Muscle layer of colon (tissue), 2 donors: ENCODE results near the gene FCN1.

Experiments
- H3K27ac ChIP-seq: one replicate; pipeline ENCODE4 v1.7.0; 2013; ENCODE audit warnings: low read depth, mild to moderate bottlenecking, low read length, moderate library complexity
- H3K27me3 ChIP-seq, 2 donors: one replicate each; pipeline ENCODE4 v1.7.0; 2013; ENCODE audit warnings: low read length in 2 of 2, mild to moderate bottlenecking in 2 of 2; ENCODE audit not compliant: insufficient read depth in 2 of 2, control insufficient read depth in 1 of 2
- H3K36me3 ChIP-seq: one replicate; pipeline ENCODE4 v1.7.0; 2013; ENCODE audit warnings: mild to moderate bottlenecking, low read length; ENCODE audit not compliant: insufficient read depth
- H3K4me1 ChIP-seq: one replicate; pipeline ENCODE4 v1.7.0; 2013; ENCODE audit warnings: mild to moderate bottlenecking, low read length; ENCODE audit not compliant: insufficient read depth
- H3K4me3 ChIP-seq, 2 donors: one replicate each; pipeline ENCODE4 v1.7.0; 2013; ENCODE audit warnings: low read length in 2 of 2, low read depth in 1 of 2, mild to moderate bottlenecking in 1 of 2, moderate library complexity in 1 of 2
- H3K9ac ChIP-seq: one replicate; pipeline ENCODE4 v1.7.0; 2013; ENCODE audit warnings: low read length
- H3K9me3 ChIP-seq: one replicate; pipeline ENCODE4 v1.7.0; 2013; ENCODE audit warnings: mild to moderate bottlenecking, low read length
- donor health status: abdominal sarcoma.
- donor health status: Adenocarcinoma of cecum.

Gene FCN1

GRCh38 chr9:134891713-134892112, 26.0 kb downstream of the FCN1 start:
- Histone ChIP-seq H3K9ac (no peak overlapping the region), H3K27ac (no peak overlapping the region), H3K4me1 (peaks cover 4% of the 10 kb centered on the region)

DNA sequence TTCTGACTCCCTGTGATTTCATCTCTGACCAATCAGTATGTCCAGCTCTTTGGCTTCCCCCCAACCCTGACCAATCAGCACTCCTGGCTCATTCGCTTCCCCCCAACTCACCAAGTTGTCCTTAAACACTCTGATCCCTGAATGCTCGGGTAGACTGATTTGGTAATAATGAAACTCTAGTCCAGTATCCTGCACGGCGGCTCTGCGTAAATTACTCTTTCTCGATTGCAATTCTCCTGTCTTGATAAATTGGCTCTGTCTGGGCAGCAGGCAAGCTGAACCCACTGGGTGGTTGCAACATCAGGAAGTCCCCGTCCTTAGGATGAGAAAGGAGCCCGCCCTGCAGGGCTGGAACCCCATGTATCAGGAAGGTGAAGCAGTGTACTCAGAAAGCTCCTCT, 26.7 kb downstream of the FCN1 start:
- Histone ChIP-seq H3K9ac (no peak overlapping the region), H3K27me3 (no peaks in the 10 kb centered on the region), H3K27ac (no peak overlapping the region), H3K9me3 (no peaks in the 10 kb centered on the region), H3K4me1 (no peaks in the 10 kb centered on the region), H3K4me3 (no peak overlapping the region), H3K36me3 (no peaks in the 10 kb centered on the region)

More at GRCh38 chr9:134891713-134892112, 26.0 kb downstream of the FCN1 start:
- H3K27me3 ChIP-seq: no peaks in the 10 kb centered on the region
- H3K9me3 ChIP-seq: no peaks in the 10 kb centered on the region
- H3K4me3 ChIP-seq: no peak overlapping the region
- H3K36me3 ChIP-seq: no peaks in the 10 kb centered on the region

DNA sequence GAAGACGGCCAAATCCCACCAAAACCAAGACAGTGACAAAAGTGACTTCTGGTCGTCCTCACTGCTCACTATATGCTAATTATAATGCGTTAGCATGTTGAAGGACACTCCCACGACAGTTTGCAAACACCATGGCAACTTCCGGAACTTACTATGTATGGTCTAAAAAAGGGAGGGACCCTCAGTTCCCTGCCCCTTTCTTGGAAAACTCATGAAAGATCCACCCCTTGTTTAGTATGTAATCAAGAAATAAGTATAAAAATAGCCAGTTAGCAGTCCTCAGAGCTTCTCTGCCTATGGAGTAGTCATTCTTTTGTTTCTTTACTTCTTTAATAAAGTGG, 27.6 kb downstream of the FCN1 start:
- Histone ChIP-seq H3K9me3 (no peaks in the 10 kb centered on the region), H3K4me3 (no peak overlapping the region), H3K9ac (no peak overlapping the region), H3K36me3 (no peaks in the 10 kb centered on the region), H3K27ac (no peak overlapping the region), H3K27me3 (no peaks in the 10 kb centered on the region), H3K4me1 (no peaks in the 10 kb centered on the region)

DNA sequence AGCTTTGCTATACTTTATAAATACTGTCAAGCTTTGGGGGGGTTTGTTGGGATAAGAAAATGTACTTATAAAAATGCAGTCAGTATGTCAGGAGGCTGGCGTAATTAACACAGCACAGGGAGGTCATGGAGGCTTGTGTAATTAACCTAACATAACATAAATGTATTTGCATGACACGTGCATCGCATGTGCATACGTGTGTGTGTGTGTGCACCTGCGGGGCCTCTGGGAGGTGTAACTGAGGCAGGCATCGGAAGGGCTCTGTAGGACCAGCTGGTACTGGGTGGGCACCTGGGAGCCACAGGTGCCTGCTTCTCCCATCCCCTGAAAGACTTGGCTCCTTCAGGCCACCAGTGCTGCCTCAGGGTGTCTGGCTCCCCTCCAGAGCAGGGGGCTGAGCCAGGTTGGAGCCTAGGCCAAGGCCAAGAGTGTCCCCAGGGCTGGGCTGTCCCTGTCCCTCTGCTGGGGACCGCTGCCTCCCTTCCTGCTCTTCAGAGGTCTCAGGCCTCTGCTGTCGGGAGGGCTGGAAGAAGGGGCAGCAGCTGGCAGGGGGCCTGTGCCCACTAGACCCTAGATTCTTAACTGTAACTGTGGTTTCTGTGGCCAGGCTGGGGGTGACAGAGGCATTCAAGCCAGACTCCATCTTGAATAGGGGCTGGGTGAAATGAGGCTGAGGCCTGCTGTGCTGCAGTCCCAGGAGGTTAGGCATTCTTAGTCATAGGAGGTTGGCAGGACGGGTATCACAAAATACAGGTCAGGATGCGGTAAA, 28.1 kb downstream of the FCN1 start:
- Histone ChIP-seq H3K9me3 (no peaks in the 10 kb centered on the region), H3K9ac (no peak overlapping the region), H3K4me1 (no peaks in the 10 kb centered on the region), H3K27ac (no peak overlapping the region), H3K4me3 (no peak overlapping the region), H3K27me3 (no peaks in the 10 kb centered on the region), H3K36me3 (no peaks in the 10 kb centered on the region)

DNA sequence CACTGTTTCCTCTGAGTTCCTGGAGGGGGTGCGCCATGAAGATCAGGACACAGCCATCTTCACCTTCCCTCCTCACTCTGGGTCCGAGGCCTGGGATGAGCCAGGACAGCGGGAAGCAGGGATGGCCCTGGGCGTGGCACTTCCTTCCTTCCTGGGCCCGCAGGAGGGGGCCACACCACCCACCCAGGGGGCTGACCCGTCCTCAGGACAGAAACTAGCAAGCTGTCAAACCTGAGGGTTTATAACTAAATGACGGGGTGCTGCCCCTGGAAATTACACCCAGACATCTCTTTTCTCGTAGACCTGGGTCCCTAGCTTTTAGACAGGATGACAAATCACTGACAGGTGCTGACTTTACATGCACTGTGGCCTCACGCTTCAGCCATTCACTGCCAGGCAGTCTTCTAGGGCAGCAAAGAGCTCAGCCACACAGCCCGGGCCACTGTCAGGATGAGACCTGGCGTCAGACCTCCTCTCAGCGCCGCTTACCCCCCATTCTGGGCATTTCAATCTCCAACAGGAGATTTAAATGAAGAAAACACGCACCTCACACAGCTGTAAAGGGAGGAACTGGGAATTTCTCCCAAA, 29.0 kb downstream of the FCN1 start:
- H3K4me3 ChIP-seq: no peak overlapping the region
- no peaks in the 10 kb centered on the region for H3K9me3 ChIP-seq
- H3K27ac ChIP-seq: no peak overlapping the region
- H3K4me1 ChIP-seq: no peaks in the 10 kb centered on the region
- H3K36me3 ChIP-seq: no peaks in the 10 kb centered on the region
- H3K9ac ChIP-seq: no peak overlapping the region
- no peaks in the 10 kb centered on the region for H3K27me3 ChIP-seq

DNA sequence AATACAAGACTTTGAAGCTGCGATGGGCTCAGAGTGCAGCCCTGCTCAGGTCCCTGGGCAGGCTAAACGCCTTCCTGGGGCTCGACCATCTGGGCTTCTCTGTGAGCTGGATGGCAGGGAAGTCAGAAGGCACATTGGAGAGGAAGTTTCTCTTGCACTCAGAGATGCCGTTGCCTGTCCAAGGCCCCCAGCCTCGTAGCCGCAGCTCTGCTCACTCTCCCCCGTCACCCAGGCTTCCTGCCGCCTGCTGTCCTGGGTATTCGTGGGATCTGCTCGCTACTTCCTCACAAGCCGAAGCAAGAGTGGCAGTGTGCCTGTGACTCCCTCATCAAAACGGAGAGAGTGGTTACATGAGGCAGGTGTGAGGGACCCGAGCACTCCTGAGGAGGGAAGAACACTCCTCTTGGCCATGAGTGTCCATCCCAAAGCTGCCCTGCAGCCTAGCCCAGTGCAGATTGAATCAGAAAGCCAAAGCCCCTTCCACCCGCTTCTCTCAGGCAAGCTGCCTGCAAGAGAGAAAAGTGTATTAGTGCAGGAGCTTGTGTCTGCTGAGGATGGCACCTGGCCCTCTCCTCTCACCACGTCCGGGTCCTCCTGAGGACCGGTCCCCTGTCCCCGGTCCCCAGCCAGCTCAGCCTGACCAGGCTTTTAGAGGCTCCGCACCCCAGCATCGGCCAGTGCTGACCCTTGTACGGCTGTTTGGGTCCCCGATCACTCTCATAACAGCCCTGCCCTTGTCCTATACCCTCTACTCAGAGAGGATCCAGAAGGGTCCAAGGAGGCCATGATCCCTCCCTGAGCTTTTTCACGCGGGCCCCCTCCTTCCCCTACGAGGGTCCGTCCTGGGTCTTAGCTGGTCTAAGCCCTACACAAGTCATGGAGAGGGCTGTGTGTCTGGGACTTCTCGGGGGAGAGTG, 29.8 kb downstream of the FCN1 start:
- Histone ChIP-seq H3K27ac (no peak overlapping the region), H3K9me3 (no peaks in the 10 kb centered on the region), H3K9ac (no peak overlapping the region), H3K36me3 (no peaks in the 10 kb centered on the region), H3K4me1 (no peaks in the 10 kb centered on the region), H3K4me3 (no peak overlapping the region), H3K27me3 (no peaks in the 10 kb centered on the region)

- H3K9me3 ChIP-seq: no peaks in the 10 kb centered on the region
- H3K27ac ChIP-seq: no peak overlapping the region
- no peaks in the 10 kb centered on the region for H3K4me1 ChIP-seq
- H3K4me3 ChIP-seq: no peak overlapping the region
- no peak overlapping the region for H3K9ac ChIP-seq
- peaks cover 0 to under 1% of the 10 kb centered on the region in 2 donors for H3K27me3 ChIP-seq
- H3K36me3 ChIP-seq: no peaks in the 10 kb centered on the region
Observed at GRCh38 chr9:134887219-134887618, 30.5 kb downstream of the FCN1 start.

- no peaks in the 10 kb centered on the region for H3K4me1 ChIP-seq
Observed at GRCh38 chr9:134886413-134886913, 31.2 kb downstream of the FCN1 start.

DNA sequence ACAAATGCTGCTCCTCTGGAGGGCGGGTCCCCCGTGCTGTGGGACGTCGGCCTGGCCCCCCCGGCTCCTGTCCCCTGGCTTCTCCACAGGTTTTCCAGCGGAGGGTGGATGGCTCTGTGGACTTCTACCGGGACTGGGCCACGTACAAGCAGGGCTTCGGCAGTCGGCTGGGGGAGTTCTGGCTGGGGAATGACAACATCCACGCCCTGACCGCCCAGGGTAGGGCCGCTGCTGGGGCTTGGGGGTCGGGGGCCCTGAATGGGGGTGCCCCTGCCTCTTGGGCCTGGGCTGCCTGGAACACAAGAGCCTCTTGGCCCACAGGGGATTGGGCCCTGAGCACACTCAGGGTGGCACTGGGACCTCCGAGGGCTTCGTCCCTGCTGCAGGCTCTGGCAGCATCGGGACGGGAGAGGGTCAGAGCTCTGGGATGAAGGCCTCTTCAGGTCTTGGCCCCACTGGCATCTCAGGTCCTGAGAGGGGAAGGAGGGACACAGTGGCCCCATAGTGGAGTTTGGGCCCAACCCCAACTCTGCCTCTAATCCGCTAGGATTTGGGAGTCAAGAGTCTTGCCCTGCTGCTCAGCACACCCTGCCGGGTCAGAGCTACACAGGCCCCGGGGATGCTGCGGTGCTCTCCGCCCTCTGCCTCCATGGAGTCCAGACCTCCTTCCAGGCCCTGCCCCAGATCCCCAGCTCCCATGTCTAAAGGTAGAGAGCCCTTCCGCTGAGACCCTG, 31.9 kb downstream of the FCN1 start:
- H3K27me3 ChIP-seq: peaks cover 0 to 4% of the 10 kb centered on the region in 2 donors

More at GRCh38 chr9:134886413-134886913, 31.2 kb downstream of the FCN1 start:
- no peak overlapping the region for H3K27ac ChIP-seq
- peaks cover 0 to 4% of the 10 kb centered on the region in 2 donors for H3K27me3 ChIP-seq
- no peak overlapping the region for H3K9ac ChIP-seq
- no peak overlapping the region for H3K4me3 ChIP-seq
- no peaks in the 10 kb centered on the region for H3K9me3 ChIP-seq
- no peaks in the 10 kb centered on the region for H3K36me3 ChIP-seq

DNA sequence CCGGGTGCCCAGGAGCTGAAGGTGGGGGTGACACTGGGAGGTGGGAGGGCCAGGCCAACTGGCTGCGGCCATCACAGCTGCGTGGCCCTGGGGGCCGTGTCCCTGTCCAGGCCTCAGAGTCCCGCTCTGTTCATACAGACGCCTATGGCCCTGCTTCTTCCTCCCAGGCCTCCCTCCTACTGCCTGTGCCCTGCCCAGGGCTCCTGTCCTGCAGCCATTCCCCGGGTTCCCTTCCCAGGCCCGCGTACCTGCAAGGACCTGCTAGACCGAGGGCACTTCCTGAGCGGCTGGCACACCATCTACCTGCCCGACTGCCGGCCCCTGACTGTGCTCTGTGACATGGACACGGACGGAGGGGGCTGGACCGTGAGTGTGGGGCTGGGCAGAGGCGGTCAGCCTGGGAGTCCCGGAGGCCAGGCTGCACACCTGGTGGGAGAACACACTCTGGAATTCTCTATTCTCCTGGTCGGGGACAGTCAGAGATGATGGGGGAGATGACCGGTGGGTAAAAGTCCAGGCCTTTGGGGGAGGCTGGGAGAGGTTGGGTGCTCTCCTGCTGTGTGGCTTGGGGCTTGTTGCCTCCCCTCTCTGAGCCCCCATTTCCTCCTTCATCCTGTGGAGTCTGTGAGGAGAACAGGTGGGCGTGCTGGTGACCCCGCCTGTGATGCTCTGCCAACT, 32.6 kb downstream of the FCN1 start:
- H3K27ac ChIP-seq: no peak overlapping the region
- H3K27me3 ChIP-seq: peaks cover 0 to 4% of the 10 kb centered on the region in 2 donors
- H3K9ac ChIP-seq: no peak overlapping the region
- no peaks in the 10 kb centered on the region for H3K4me1 ChIP-seq
- H3K36me3 ChIP-seq: no peaks in the 10 kb centered on the region
- H3K9me3 ChIP-seq: no peaks in the 10 kb centered on the region
- no peak overlapping the region for H3K4me3 ChIP-seq

More for the DNA sequence above, 31.9 kb downstream of the FCN1 start:
- Histone ChIP-seq H3K27ac (no peak overlapping the region), H3K9me3 (no peaks in the 10 kb centered on the region), H3K9ac (no peak overlapping the region), H3K36me3 (no peaks in the 10 kb centered on the region), H3K4me1 (no peaks in the 10 kb centered on the region), H3K4me3 (no peak overlapping the region)
